Stimulated activated CD8-positive, alpha-beta memory T cell treated with anti-CD3 and anti-CD28 coated beads, Interleukin-15, amount 100 ng/mL, for 48 hours (primary cell): Measurements from ENCODE around the gene HASPIN.

Source experiments
- DNase-seq, 2 donors: peaks; one replicate each; pipeline ENCODE4 v3.0.0-alpha.2; 2020; ENCODE audit warnings: low read depth in 2 of 2

The HASPIN gene

GRCh38 chr17:3735515-3735914 is 11.8 kb downstream of the HASPIN start:
- DNase-seq, result no peak

GRCh38 chr17:3738562-3739295 is 15.0 kb downstream of the HASPIN start:
- DNase-seq, result peak; percentile 56 to 65

GRCh38 chr17:3739422-3740124 is 15.9 kb downstream of the HASPIN start:
- DNase-seq, result no peak

GRCh38 chr17:3740611-3741073 is 16.9 kb downstream of the HASPIN start:
- no peak for DNase-seq

GRCh38 chr17:3744014-3744413 is 20.3 kb downstream of the HASPIN start:
- DNase-seq, result no peak

GRCh38 chr17:3745071-3745470 is 21.4 kb downstream of the HASPIN start:
- no peak for DNase-seq

GRCh38 chr17:3747805-3748204 is 24.1 kb downstream of the HASPIN start:
- no peak for DNase-seq

- DNase-seq, result no peak
Observed at GRCh38 chr17:3748576-3748975, 24.9 kb downstream of the HASPIN start.

GRCh38 chr17:3750296-3750695 is 26.6 kb downstream of the HASPIN start:
- no peak for DNase-seq

GRCh38 chr17:3750926-3751325 is 27.2 kb downstream of the HASPIN start:
- DNase-seq, result no peak

- DNase-seq, result no peak
Observed at GRCh38 chr17:3751836-3752235, 28.1 kb downstream of the HASPIN start.

GRCh38 chr17:3753624-3754023 is 29.9 kb downstream of the HASPIN start:
- no peak for DNase-seq

- no peak for DNase-seq
Observed at GRCh38 chr17:3754066-3754457, 30.4 kb downstream of the HASPIN start.

- peak; percentile 31 to 58 for DNase-seq
Observed at GRCh38 chr17:3754458-3755334, 31.0 kb downstream of the HASPIN start.

GRCh38 chr17:3755335-3756030 is 31.8 kb downstream of the HASPIN start:
- DNase-seq, result no peak

- no peak for DNase-seq
Observed at GRCh38 chr17:3759597-3760216, 36.0 kb downstream of the HASPIN start.

- no peak for DNase-seq
Observed at GRCh38 chr17:3761036-3761917, 37.6 kb downstream of the HASPIN start.

GRCh38 chr17:3761918-3762380 is 38.2 kb downstream of the HASPIN start:
- DNase-seq, result no peak

- DNase-seq, result peak; percentile 41 to 53
Observed at GRCh38 chr17:3762922-3763776, 39.4 kb downstream of the HASPIN start.
